HG02981 (cell line): ENCODE measurements around the gene SIGLEC8.

Experiments
- ATAC-seq: cut with Tn5 transposase; IDR thresholded peaks from one replicate; pipeline ENCODE4 v1.9.1; 2021; ENCODE audit warnings: mild to moderate bottlenecking, moderate library complexity; ENCODE audit not compliant: unreplicated experiment

Gene SIGLEC8

GRCh38 chr19:51407511-51408131 is 50.6 kb downstream of the SIGLEC8 start:
- ATAC-seq, result no peak

GRCh38 chr19:51402117-51402516 is 56.1 kb downstream of the SIGLEC8 start:
- no peak for ATAC-seq
